ENCODE data around the gene PLEKHN1.

PLEKHN1 gene, protein sequence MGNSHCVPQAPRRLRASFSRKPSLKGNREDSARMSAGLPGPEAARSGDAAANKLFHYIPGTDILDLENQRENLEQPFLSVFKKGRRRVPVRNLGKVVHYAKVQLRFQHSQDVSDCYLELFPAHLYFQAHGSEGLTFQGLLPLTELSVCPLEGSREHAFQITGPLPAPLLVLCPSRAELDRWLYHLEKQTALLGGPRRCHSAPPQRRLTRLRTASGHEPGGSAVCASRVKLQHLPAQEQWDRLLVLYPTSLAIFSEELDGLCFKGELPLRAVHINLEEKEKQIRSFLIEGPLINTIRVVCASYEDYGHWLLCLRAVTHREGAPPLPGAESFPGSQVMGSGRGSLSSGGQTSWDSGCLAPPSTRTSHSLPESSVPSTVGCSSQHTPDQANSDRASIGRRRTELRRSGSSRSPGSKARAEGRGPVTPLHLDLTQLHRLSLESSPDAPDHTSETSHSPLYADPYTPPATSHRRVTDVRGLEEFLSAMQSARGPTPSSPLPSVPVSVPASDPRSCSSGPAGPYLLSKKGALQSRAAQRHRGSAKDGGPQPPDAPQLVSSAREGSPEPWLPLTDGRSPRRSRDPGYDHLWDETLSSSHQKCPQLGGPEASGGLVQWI

DNA sequence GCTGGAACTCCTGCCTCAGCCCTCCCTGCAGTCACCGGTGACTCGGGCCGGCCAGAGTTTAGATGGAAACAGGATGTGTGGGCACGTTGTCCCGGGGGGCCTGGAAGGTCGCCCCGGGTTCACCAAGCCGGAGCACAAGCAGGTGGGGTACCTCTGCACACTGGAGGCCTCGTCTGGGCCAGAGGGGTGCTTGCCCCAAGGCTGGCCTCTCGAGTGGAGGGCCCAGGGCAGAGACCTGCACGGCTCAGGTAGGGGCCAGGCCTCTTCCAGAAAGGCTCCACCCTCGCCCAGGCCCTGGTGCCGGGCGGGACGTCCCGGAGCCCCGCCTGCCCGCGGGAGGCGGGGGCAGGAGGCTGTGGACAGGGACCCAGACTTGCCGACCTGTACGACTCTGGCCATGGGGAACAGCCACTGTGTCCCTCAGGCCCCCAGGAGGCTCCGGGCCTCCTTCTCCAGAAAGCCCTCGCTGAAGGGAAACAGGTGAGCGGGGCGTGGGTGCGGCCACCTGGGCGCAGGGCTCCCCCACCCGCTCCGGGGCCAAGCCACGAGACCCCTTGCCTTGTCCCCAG lies at the start of gene PLEKHN1:
PLEKHN1 (plus strand) TSS at position 348 of the 569 bp plus-strand sequence; CDS start at position 398, 50 bp downstream.
- DNase-seq, result no peak

DNA sequence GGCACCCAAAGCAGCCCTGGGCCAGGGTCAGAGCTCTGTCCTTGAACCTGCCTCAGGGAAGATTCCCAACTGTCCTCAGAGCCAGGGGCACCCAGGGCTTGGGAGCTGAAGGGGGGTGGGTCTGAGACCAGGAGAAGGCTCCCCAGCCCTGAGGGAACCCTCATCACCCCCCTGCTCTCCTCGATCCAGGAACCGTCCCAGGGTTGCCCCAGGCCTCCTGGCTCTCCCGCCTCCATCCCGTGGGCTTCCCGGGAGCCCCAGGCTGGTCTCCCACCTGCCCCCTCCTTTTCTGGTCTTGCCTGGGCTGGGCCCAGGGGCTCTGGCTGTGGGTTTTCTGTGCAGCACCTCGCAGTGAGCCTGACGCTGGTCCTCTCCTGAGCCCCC lies 49.2 kb upstream of the PLEKHN1 start:
- DNase-seq, result no peak

DNA sequence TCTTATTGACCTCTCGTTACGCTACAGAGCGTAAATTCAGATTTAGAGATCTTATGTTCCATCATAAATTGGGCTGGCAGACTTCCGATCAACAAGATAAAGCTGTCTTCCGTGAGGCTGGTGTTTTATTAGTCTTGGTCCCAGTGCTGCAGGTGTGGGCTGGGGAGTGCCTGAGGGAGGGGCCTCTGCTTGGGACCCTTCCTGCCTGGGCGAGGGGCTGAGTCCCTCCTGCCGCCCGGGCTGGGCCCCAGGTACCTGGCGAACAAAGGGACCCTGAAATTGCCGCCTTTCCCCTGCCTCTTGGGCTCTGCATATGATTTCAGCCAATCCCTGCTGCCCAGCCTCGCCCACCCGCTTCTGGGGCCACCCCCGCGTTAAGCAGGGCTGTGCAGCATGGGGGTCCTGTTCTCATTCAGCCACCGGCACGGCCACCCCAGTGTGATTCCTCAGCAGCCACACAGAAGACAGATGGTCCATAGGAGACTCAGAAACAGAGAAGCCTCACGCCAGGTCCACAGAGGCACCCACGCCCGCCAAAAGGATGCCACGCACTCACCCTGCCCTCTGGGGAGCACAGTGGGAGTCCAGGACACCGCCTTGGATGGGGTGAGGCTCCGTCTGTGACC lies 48.7 kb upstream of the PLEKHN1 start:
- DNase-seq, result no peak

DNA sequence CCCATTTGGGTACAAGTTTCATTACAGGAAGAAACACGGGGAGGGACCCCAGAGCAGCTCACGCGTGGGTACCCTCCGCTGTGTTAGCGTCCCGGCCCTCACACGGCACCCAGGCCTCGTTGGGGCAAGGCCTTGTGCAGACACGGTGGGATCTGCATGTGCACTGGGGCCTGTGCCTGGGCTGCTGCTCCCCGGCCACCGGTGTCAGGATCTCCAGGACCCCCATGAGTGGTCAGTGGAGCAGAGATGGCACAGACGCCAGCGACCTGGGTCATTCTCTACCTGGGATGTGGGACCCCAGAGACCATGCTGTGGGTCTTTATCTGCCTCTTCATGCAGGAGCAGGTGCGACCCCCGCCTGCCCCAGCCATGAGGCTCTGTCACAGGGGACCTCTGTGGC lies 47.9 kb upstream of the PLEKHN1 start:
- no peak for DNase-seq

DNA sequence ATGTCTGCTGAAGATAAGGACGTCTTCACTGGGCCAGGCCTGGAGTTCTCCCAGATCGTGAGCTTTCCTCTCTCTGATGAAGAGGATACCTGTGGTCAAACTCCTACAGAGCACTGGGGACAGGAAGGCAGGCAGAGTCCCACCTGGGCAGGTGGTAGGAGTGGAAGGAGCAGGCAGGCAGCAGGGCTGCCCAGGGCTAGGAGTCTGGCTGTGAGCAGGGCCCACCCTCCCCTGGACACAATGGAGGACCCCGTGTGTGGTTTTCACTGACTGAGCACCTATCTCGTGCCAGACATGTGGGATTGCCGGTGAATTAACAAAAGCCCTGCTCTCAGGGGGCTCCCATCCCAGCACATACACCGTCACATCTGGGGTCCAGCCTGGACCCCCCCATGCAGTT lies 47.4 kb upstream of the PLEKHN1 start:
- DNase-seq, result no peak

DNA sequence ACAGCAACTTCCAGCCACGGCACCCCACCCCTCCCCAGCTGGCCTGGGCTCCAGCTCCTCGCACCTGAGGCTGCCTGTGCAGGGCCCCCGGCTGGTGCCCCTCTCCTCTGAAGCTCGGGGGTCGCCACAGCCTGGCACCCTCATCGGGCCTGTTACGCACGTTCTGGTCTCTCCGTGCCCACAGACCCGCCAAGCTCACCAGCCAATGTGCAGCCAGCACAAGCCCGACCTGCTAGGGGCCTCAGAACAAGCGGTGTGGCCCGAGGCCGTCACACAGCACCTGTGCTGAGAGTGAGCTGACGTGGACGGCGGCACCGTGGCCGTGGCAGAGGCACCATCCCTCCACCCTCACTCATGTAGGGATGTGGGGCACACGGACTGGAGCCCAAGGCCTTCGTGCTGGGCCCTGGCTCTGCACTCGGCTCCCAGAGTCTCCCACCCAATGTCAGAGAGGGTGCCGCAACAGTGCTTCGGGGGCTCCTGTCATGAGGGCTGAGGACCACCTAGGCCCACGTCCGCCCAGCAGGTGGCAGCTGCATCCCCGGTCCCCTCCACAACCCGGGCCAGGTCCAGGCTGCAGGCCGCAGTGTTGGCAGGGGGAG lies 46.9 kb upstream of the PLEKHN1 start:
- DNase-seq, result no peak

DNA sequence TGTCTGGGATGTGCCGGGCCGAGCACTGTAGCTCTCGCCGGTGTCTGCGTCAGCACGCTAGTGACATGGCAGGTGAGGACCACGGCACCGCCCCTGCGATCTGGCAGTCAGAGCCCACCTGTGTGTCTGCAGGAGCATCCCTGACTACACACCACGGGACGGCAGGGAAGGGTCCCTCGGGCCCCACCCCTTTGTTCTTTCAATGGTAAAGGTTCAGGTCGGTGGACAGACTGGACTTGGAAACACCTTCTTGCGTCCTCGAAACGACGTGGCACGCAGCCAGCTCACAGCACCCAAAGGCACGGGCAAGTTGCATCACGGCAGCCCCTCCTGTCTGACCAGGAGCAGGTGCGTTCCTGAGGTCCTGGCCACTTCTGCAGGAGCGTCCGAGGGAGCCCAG lies 46.3 kb upstream of the PLEKHN1 start:
- DNase-seq, result no peak

DNA sequence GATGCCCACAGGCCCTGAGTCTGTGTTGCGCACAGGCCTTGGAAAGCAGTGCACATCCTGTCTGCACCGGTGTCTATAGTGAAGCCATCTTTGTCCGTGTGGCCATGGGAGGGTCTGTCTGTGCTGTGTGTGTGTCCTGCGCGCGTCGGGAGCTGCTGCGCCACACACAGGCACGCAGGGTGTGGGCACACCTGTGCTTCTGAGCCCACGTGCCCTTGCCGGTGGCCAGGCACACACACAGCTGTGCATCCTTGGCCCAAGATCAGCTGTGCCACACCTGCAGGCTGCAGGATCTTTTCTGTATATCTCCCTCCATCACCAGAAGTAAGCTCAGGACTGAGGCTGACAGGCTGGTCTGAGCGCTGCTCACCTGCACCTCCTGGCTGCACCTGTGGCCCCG lies 45.8 kb upstream of the PLEKHN1 start:
- no peak for DNase-seq

DNA sequence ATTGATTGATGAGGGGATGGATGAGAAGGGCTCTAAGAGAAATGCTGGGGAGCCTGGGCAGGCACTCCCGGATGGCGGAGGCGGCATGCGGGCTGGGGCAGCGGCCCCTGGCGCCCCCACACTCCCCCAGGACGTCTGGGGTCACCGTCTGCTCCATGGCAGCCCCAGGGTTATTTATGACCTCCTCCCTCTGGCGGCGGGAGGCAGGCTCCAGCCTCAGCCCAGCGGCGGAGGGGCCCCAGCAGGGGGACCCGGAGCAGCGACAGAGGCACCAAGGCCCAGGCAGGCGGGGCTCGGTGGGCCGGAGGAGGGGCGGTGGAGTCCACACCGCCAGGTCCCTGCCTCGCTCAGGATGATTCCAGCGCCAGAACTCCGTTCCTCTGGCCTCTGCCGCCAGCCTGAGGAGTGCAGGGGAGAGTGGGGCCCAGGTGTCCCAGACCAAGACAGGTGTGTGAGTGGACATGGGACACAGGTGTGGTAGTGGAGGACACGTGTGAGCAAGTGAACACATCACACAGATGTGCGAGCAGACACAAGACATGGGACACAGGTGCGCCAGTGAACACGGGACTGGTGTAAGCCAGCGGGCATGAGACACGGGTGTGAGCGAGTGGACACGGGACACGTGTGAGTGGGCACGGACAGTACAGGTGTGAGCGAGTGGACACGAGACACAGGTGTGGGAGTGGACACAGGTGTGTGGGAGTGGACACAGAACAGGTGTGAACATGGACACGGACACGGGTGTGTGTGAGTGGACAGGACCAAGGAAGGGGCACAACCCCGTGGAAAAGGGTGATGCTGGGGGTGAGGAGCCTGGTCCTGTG lies 45.1 kb upstream of the PLEKHN1 start:
- no peak for DNase-seq

DNA sequence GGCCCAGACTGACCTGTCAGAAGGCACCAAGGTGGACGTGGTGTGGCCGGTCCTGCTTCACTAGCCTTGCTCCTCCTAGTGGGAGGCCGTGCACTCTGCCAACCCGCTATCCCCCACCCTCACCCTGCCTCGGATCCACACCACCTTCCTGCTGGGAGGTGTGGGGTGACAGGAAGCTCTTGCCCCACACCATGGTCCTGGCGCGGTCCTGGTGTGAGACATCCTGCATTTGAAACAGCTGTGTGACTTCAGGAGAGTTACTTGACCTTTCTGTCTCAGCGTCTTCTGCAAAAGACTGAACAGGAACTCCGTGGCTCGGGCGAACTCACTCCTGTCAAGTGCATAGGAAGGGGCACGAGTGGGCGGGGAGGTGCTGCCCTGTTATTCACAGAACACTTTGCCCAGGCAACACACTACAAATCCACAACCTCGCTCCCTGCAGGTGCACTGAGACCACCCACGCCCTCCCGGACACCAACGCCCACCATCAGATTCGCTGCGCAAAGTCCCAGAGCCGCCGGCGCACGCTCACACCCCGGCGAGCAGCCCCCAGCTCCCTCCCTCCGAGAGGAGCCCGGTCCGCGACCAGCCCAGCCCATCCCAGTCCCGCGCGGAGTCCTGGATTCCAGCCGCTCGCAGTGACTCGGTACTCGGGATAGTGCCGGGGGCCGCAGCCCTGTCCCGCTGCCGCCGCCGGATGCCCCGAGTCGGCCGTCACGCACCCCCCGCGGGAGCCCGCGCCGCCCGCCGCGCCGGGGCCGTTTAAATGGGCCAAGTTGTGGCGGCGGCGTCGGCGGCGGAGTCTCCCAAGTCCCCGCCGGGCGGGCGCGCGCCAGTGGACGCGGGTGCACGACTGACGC lies 42.9 kb upstream of the PLEKHN1 start, which contains the start of gene SAMD11:
SAMD11 (plus strand) TSS at position 793 of the 860 bp plus-strand sequence. CDS start 509 bp downstream, outside the sequence.
- DNase-seq, result peak; percentile 33

DNA sequence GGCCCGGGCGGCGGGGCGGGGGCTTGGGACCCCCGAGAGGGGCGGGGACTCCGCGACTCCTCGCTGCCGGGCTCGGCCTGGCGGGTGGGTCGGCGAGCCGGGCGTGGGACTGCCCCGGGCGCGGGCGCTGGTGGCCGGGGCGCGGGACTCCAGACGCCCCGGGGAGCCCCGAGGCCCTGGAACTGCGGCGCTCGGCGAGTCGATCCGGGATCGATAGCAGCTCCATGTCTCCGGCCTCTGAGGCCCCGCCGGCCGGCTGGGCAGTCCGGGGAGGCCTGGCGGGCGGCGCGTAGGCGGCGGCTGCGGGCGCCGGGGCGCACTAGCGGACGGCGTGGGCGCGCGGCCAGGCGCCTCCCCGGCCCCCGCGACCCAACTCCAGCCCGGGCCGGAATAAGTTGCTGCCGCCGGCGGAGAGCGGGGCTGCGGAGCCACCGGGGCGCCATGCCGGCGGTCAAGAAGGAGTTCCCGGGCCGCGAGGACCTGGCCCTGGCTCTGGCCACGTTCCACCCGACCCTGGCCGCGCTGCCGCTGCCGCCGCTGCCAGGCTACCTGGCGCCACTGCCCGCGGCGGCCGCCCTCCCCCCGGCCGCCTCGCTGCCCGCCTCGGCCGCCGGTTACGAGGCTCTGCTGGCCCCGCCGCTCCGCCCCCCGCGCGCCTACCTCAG lies 42.2 kb upstream of the PLEKHN1 start:
- no peak for DNase-seq

DNA sequence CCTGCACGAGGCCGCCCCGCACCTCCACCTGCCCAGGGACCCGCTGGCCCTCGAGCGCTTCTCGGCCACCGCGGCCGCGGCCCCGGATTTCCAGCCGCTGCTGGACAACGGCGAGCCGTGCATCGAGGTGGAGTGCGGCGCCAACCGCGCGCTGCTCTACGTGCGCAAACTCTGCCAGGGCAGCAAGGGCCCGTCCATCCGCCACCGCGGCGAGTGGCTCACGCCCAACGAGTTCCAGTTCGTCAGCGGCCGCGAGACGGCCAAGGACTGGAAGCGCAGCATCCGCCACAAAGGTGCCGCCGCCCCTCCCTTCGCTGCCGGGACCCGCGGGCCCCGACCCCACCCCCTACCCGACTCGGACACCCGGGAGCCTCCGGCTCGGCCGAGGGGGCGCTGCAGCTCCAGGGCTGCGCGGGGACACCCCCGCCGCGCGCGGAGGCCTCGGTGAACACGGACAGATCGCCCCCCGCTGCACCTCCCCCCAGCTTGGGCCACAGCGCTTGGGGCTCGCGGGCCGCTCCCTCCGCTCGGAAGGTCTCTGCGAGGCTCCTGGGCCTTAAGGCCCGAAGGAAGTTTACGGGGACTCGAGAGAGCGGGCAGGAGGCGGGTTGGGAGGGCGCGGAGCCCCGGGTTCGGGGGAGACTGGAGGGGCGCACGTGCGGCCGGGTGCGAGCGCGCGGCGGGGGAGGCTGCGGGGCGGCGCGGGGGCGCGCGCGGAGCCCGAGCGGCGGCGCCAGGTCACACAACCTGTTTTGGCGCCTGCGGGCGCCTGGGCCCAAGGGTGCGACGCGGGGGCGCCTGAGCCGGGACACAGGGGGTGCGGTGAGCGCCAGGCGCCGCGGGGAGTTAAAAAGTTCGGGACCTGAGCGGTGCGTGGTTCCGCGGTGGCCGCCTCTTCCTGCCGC lies 41.4 kb upstream of the PLEKHN1 start:
- DNase-seq, result no peak

DNA sequence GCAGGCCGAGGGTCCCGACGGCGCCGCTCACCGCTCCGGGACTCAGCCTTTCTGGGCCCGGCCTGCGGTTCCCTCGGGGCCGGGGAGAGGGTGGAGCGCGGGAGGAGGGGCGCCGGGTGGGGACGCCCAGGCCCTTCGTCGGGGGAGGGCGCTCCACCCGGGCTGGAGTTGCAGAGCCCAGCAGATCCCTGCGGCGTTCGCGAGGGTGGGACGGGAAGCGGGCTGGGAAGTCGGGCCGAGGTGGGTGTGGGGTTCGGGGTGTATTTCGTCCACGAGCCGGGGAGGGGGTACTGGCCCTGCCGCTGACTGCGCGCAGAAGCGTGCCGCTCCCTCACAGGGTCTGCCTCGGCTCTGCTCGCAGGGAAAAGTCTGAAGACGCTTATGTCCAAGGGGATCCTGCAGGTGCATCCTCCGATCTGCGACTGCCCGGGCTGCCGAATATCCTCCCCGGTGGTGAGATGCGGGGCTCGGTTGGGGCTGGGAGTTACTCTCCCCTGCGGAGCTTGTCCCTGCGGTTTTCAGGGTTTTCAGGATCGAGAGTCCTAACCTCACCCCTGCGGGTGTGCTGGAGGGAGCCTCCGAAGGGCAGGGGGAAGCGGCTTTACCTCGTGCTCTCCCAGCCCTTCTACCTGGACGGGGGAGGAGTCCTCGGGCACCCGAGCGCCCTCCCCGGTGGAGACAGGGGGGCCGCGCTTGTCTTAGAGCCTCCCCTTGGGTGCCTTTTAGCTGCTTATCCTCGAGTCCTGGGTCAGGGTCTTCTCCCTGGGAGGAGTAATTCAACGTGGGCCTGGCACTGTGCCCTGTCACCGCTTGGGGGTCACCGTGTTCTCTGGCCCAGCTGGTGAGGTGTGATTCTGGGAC lies 40.5 kb upstream of the PLEKHN1 start:
- no peak for DNase-seq

DNA sequence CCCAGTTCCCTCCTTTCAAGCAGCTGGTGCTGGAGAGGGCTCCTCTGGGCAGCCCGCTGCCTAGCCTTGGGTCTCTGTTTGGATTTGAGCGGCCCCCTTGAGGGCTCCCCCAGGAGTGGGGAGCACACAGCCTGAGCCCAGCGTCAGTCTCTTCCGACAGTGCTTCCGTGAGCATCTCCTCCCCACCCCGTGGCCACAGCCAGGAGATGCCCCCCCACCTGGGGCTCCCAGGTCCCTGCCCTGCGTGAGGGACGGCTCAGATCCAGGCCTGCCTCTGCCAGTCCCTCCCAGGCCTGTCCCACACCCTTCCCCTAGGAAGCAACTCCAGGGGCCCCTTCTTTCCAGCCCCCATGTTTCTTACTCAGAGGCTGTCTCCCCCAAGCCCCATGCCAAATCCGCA lies 39.0 kb upstream of the PLEKHN1 start:
- no peak for DNase-seq

DNA sequence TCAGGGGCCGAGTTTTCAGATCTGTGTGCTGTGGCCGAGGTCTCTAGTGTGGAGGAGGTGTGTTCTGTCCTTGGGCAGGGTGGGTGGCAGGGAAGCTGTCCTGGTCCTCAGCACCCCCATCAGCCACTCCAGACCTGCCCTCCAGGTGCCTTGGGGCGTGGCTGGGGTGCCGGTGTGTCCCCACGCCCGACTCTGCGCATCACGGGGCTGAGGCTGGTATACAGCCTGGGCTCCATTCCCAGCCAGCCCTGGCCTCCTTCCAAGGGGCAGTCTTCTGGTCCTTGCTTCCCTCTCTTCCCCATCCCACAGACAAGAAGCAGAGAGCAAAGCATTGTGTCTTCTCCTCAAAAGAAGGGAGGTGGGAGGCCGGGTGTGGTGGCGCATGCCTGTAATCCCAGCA lies 38.5 kb upstream of the PLEKHN1 start:
- DNase-seq, result no peak

DNA sequence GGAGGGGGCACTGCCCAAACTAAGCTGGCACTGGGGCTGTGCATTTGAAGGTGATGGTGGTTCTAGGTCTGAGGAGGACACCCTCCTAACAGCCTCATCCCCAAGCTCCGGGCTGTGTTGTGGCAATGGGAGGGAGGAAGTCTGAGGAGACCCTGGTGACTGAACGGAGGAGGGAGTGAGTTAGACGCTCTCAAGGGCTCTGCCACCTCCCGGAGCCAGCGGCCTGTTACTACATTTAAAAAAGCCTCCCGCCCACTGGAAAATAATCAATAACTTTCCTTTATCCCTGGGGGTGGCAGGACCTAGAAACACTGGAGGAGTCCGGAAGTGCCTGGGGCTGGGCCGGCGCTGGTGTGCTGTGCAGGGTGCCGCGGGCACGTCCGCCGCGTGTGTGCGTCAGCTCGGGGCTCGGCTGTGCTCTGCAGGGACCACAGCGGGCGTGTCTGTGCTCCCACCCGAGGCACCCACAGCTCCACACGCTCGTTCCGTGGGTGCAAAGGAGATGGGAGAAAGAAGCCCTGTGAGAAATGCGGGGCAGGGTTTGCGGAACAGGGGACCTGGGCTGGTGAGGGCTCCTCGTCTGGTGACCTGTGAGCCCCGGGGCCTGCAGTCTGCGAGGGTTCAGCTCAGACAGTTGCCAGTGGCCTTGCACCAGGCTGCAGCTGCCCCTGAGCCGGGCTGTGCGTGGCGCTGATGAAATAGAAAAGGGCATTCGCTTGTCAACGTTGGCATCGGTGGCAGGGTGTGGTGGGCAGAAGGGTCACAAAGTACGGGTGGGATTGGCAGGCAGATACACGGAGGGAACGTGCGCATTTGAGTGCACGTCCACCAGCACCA lies 37.2 kb upstream of the PLEKHN1 start:
- no peak for DNase-seq

Data from activated T-cell treated with anti-CD3 and anti-CD28 coated beads for 4 hours (primary cell).